Measurements from ENCODE around the gene ANKRD36.
"Not testable (repeated sequence)": the region's sequence is repeated elsewhere in the genome, so short reads cannot be mapped to it uniquely, and the experiment has no call there.

DNA sequence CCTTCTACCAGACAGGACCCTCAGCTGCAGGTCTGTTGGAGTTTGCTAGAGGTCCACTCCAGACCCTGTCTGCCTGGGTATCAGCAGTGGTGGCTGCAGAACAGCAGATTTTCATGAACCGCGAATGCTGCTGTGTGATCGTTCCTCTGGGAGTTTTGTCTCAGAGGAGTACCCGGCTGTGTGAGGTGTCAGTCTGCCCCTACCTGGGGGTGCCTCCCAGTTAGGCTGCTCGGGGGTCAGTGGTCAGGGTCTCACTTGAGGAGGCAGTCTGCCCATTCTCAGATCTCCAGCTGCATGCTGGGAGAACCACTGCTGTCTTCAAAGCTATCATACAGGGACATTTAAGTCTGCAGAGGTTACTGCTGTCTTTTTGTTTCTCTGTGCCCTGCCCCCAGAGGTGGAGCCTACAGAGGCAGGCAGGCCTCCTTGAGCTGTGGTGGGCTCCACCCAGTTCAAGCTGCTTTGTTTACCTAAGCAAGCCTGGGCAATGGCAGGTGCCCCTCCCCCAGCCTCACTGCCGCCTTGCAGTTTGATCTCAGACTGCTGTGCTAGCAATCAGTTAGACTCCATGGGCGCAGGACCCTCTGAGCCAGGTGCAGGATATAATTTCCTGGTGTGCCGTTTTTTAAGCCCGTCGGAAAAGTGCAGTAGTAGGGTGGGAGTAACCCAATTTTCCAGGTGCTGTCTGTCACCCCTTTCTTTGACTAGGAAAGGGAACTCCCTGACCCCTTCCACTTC, 118.1 kb downstream of the ANKRD36 start:
- not testable (repeated sequence) for TF ChIP-seq POLR2A (IDR thresholded peaks at IDR 0.05; ENCODE audit: low read length); GATA1 (IDR thresholded peaks at IDR 0.05; ENCODE audit: low read depth, low read length)
